IMR-90 (cell line): Measurements from ENCODE around the gene SGSH. TPM values are rescaled to one million over a fixed set of nuclear protein-coding genes. Genes with fewer than 3 reads are reported as not detected.

Experiments used
- ATAC-seq: fragments of 200-7000 bp; cut with Tn5 transposase; 2 replicates; pipeline ENCODE4 v1.9.1; 2020; ENCODE audit warnings: low read depth, mild to moderate bottlenecking, moderate library complexity
- BruUV-seq: library from RNA; stranded (reverse); fragments of 400-500 nt; replicated peaks from 2 replicates; lab custom pipeline; 2021; lab: Mats Ljungman, UMichigan
- CTCF ChIA-PET: fragments of 300-600 bp; formaldehyde crosslinking; extraction: SDS; loops from one replicate; lab custom pipeline; 2021; ENCODE audit warnings: antibody characterized with exemption; lab: Yijun Ruan, JAX
- POLR2A ChIA-PET: fragments of 300-600 bp; sonication (Branson Sonifier 250); formaldehyde crosslinking; loops from one replicate; lab custom pipeline; 2022; ENCODE audit warnings: antibody characterized with exemption; ENCODE audit not compliant: unreplicated experiment; lab: Charles Lee
- DNase-seq: peaks from one replicate; pipeline ENCODE4 v3.0.0; 2013
- H2AFZ ChIP-seq: replicated peaks from 2 replicates; pipeline ENCODE3; 2013; ENCODE audit warnings: low read length, mild to moderate bottlenecking; ENCODE audit not compliant: poor library complexity
- H2AK5ac ChIP-seq: 2 replicates; pipeline ENCODE4 v1.6.1; 2013; ENCODE audit warnings: low read depth, low read length, inconsistent platforms
- H2AK9ac ChIP-seq: replicated peaks from 2 replicates; pipeline ENCODE3; 2013; ENCODE audit warnings: mild to moderate bottlenecking, low read depth, low read length, moderate library complexity; ENCODE audit not compliant: poor library complexity
- H2BK120ac ChIP-seq: 2 replicates; pipeline ENCODE4 v1.6.1; 2013; ENCODE audit warnings: low read depth, low read length, inconsistent platforms
- H2BK15ac ChIP-seq: 3 replicates; pipeline ENCODE4 v1.6.1; 2013; ENCODE audit warnings: low read depth, low read length, inconsistent platforms
- H2BK20ac ChIP-seq: 2 replicates; pipeline ENCODE4 v1.6.1; 2013; ENCODE audit warnings: low read depth, mild to moderate bottlenecking, inconsistent platforms, low read length, moderate library complexity
- H2BK5ac ChIP-seq: 2 replicates; pipeline ENCODE4 v1.6.1; 2013; ENCODE audit warnings: mild to moderate bottlenecking, low read depth, low read length, inconsistent platforms; ENCODE audit not compliant: poor library complexity, severe bottlenecking
- H3K14ac ChIP-seq: replicated peaks from 2 replicates; pipeline ENCODE4 v1.6.1; 2013; ENCODE audit warnings: low read depth, low read length, inconsistent platforms
- H3K18ac ChIP-seq: 2 replicates; pipeline ENCODE4 v1.6.1; 2013; ENCODE audit warnings: low read depth, low read length, control low read depth
- H3K23ac ChIP-seq: 2 replicates; pipeline ENCODE4 v1.6.1; 2013; ENCODE audit warnings: low read depth, low read length, inconsistent platforms
- H3K27ac ChIP-seq: 2 replicates; pipeline ENCODE4 v1.5.1; 2013; ENCODE audit warnings: mild to moderate bottlenecking, control low read depth, low read length; ENCODE audit not compliant: insufficient read depth
- H3K27me3 ChIP-seq: 2 replicates; pipeline ENCODE4 v1.6.1; 2013; ENCODE audit warnings: low read length; ENCODE audit not compliant: control insufficient read depth, insufficient read depth
- H3K36me3 ChIP-seq: 2 replicates; pipeline ENCODE4 v1.6.1; 2013; ENCODE audit warnings: low read length, mixed read lengths; ENCODE audit not compliant: control insufficient read depth, insufficient read depth
- H3K4ac ChIP-seq: 2 replicates; pipeline ENCODE4 v1.6.1; 2013; ENCODE audit warnings: low read depth, low read length, inconsistent platforms
- H3K4me1 ChIP-seq: 2 replicates; pipeline ENCODE4 v1.6.1; 2013; ENCODE audit warnings: low read length, mixed read lengths; ENCODE audit not compliant: control insufficient read depth, insufficient read depth
- H3K4me2 ChIP-seq: 2 replicates; pipeline ENCODE4 v1.6.1; 2013; ENCODE audit warnings: low read depth, mild to moderate bottlenecking, control low read depth, low read length, moderate library complexity
- H3K4me3 ChIP-seq: 2 replicates; pipeline ENCODE4 v1.5.1; 2013; ENCODE audit warnings: low read depth, mild to moderate bottlenecking, control low read depth, low read length, moderate library complexity; ENCODE audit not compliant: insufficient read depth
- H3K56ac ChIP-seq: 2 replicates; pipeline ENCODE4 v1.6.1; 2013; ENCODE audit warnings: low read length, inconsistent platforms; ENCODE audit not compliant: insufficient read depth; ENCODE audit errors: extremely low read depth
- H3K79me1 ChIP-seq, 2 experiments: 2 replicates each; pipeline ENCODE4 v1.6.1; 2013; ENCODE audit warnings: low read length in 2 of 2, inconsistent platforms in 1 of 2, low read depth in 1 of 2
- H3K9ac ChIP-seq: 2 replicates; pipeline ENCODE4 v1.6.1; 2013; ENCODE audit warnings: low read depth, low read length, control low read depth
- H3K9me1 ChIP-seq: 2 replicates; pipeline ENCODE4 v1.6.1; 2013; ENCODE audit warnings: low read length, inconsistent platforms; ENCODE audit not compliant: insufficient read depth
- H3K9me3 ChIP-seq: 2 replicates; pipeline ENCODE4 v1.6.1; 2013; ENCODE audit warnings: low read length; ENCODE audit not compliant: control insufficient read depth, insufficient read depth
- H4K20me1 ChIP-seq: 2 replicates; pipeline ENCODE4 v1.6.1; 2013; ENCODE audit warnings: low read length, inconsistent platforms; ENCODE audit not compliant: insufficient read depth
- H4K5ac ChIP-seq: 2 replicates; pipeline ENCODE4 v1.6.1; 2013; ENCODE audit warnings: mild to moderate bottlenecking, low read depth, low read length, control low read depth
- H4K8ac ChIP-seq, 2 experiments: 2 replicates each; pipeline ENCODE4 v1.6.1; 2013; ENCODE audit warnings: low read depth in 2 of 2, low read length in 2 of 2, control low read depth in 1 of 2, inconsistent platforms in 1 of 2
- H4K91ac ChIP-seq: 2 replicates; pipeline ENCODE4 v1.6.1; 2013; ENCODE audit warnings: low read depth, low read length, inconsistent platforms; ENCODE audit not compliant: insufficient read depth
- BHLHE40 ChIP-seq: fragments of 150-350 bp; IDR thresholded peaks from 2 replicates; pipeline ENCODE4 v1.6.1; 2016; ENCODE audit warnings: mild to moderate bottlenecking, low read depth, low read length
- CEBPB ChIP-seq: IDR thresholded peaks from 2 replicates; pipeline ENCODE4 v1.6.1; 2012; ENCODE audit warnings: low read depth, low read length, improper control_type of control experiment
- CHD1 ChIP-seq: IDR thresholded peaks from 2 replicates; pipeline ENCODE4 v1.6.1; 2012; ENCODE audit warnings: low read depth, low read length, improper control_type of control experiment
- FOS ChIP-seq: fragments of 150-350 bp; IDR thresholded peaks from 2 replicates; pipeline ENCODE4 v1.6.1; 2016; ENCODE audit warnings: low read depth, low read length
- MAFK ChIP-seq: IDR thresholded peaks from 2 replicates; pipeline ENCODE4 v1.6.1; 2012; ENCODE audit warnings: low read depth, low read length, improper control_type of control experiment
- MAZ ChIP-seq: IDR thresholded peaks from 2 replicates; pipeline ENCODE4 v1.6.1; 2012; ENCODE audit warnings: low read depth, mild to moderate bottlenecking, low read length, improper control_type of control experiment, moderate library complexity, borderline replicate concordance
- MXI1 ChIP-seq: IDR thresholded peaks from 2 replicates; pipeline ENCODE4 v1.6.1; 2012; ENCODE audit warnings: low read depth, mild to moderate bottlenecking, low read length, moderate library complexity, borderline replicate concordance
- NFE2L2 ChIP-seq: fragments of 150-350 bp; IDR thresholded peaks from 2 replicates; pipeline ENCODE4 v1.6.1; 2016; ENCODE audit warnings: low read depth, mild to moderate bottlenecking, low read length
- POLR2A ChIP-seq: IDR thresholded peaks from 2 replicates; pipeline ENCODE4 v1.6.1; 2012; ENCODE audit warnings: mild to moderate bottlenecking, low read depth, low read length
- RAD21 ChIP-seq: IDR thresholded peaks from 2 replicates; pipeline ENCODE4 v1.6.1; 2012; ENCODE audit warnings: low read length, improper control_type of control experiment
- RCOR1 ChIP-seq: IDR thresholded peaks from 2 replicates; pipeline ENCODE4 v1.6.1; 2012; ENCODE audit warnings: mild to moderate bottlenecking, low read length, improper control_type of control experiment; ENCODE audit not compliant: insufficient replicate concordance
- RFX5 ChIP-seq: IDR thresholded peaks from 2 replicates; pipeline ENCODE4 v1.8.0; 2012; ENCODE audit warnings: low read depth, mild to moderate bottlenecking, low read length, moderate library complexity
- SMC3 ChIP-seq: fragments of 150-350 bp; IDR thresholded peaks from 2 replicates; pipeline ENCODE4 v1.6.1; 2016; ENCODE audit warnings: low read depth, mild to moderate bottlenecking, antibody characterized with exemption, low read length, moderate library complexity
- WGBS, 2 experiments: methylation state at CpG; one replicate each; pipeline versions ENCODE4 v1.1.5 to v1.1.7; 2013; ENCODE audit warnings: missing lambda C conversion rate in 2 of 2; ENCODE audit not compliant: insufficient read length in 1 of 2; ENCODE audit errors: extremely low coverage in 2 of 2; 5-methylcytosine and 5-hydroxymethylcytosine counted together
- dilution Hi-C: fragments of 300-500 bp; cut with HindIII; formaldehyde crosslinking; loops from one replicate; pipeline ENCODE4 v1.14.3; 2018; ENCODE audit warnings: low sequenced_read_pairs; ENCODE audit not compliant: unreplicated experiment
- in situ Hi-C: fragments of 300-500 bp; cut with MboI; formaldehyde crosslinking; loops from 3 replicates; pipeline ENCODE4 v1.14.3; 2019; ENCODE audit warnings: low sequenced_read_pairs, inconsistent platforms, mixed read lengths
- intact Hi-C: fragments of 100-400 bp; cut with micrococcal nuclease; formaldehyde crosslinking; loops from 2 replicates; pipeline ENCODE4 v1.10.0; 2022
- polyA plus RNA-seq, 3 experiments: library from polyadenylated mRNA; depleted of rRNA; stranded (reverse); fragments of >200 nt; gene quantifications; 2 replicates each; pipeline ENCODE4 v1.2.3, GENCODE V29; 2012; ENCODE audit warnings: low replicate concordance in 1 of 3
- total RNA-seq: library from RNA; depleted of rRNA; stranded (reverse); fragments of >200 nt; gene quantifications from 2 replicates; pipeline ENCODE4 v1.2.3, GENCODE V29; 2012
- TF ChIP-seq, protein P1 (sequence below): conservative IDR thresholded peaks from 2 replicates; pipeline ENCODE4 v1.5.1; 2012; ENCODE audit warnings: mild to moderate bottlenecking, low read depth, low read length, improper control_type of control experiment
- TF ChIP-seq, protein P2 (sequence below): fragments of 150-350 bp; IDR thresholded peaks from 2 replicates; pipeline ENCODE4 v1.6.1; 2017; ENCODE audit warnings: mild to moderate bottlenecking, antibody characterized with exemption, low read length, low read depth
- TF ChIP-seq, protein P3 (sequence below): fragments of 150-350 bp; IDR thresholded peaks from 2 replicates; pipeline ENCODE4 v1.6.1; 2016; ENCODE audit warnings: low read depth, mild to moderate bottlenecking, low read length, moderate library complexity, borderline replicate concordance

Gene SGSH
- total and polyA plus RNA-seq, 2 of the 4 experiments (the other 2 are of a cell fraction): 3.0 to 41.5 TPM

DNA sequence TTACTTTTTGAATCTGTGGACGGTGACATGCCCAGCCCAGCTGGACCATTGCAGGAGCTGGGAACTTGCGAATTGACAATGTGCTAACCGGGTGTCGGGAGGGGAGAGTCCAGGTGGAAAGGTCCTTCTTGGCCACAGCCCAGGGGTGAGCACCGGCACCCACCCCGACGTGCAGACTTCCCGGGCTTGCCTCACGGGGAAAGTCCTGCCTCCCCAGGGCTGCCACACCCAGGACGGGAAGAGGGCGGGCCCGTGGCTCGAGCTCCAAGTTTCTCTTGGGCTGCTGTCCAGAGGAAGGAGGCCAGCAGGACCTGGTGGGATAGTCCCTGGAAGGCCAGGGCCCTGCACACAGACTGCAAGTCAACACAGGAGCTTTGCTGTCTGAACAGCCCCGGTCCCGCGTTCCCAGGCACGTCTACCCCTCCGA is 32.6 kb downstream of the SGSH start:
- ATAC-seq (peak; percentile 59), DNase-seq (no peak)
- Histone ChIP-seq H4K91ac (no peak overlapping the region; the same call in 1 of the 2 replicates), H2AFZ (peak overlapping the region; percentile 36), H2BK120ac (no peak overlapping the region), H3K27me3 (peaks cover 24% of the 10 kb centered on the region), H3K9me3 (no peaks in the 10 kb centered on the region), H3K9ac (no peak overlapping the region), H3K4me1 (peaks cover 6% of the 10 kb centered on the region), H3K4me3 (no peak overlapping the region; the same call in 1 of the 2 replicates), H3K23ac (no peak overlapping the region), H2AK5ac (no peak overlapping the region), H2BK5ac (no peak overlapping the region), H2BK15ac (no peak overlapping the region), H2BK20ac (no peak overlapping the region), H3K4me2 (peak overlapping the region; percentile 53; the same call in 1 of the 2 replicates), H3K27ac (no peak overlapping the region), H4K5ac (no peak overlapping the region), H2AK9ac (no peak overlapping the region), H3K36me3 (no peaks in the 10 kb centered on the region), H4K8ac (peak overlapping the region in 1 of 2 experiments; percentile 29; a peak in 1 of 4 replicates), H4K20me1 (no peaks in the 10 kb centered on the region), H3K4ac (0 out of 2 replicates have a peak overlapping the region, but pooled peaks have one; percentile 40), H3K9me1 (no peaks in the 10 kb centered on the region; the same call in 1 of the 2 replicates), H3K14ac (no peak overlapping the region), H3K56ac (no peak overlapping the region), H3K18ac (peak overlapping the region; percentile 10; the same call in 1 of the 2 replicates), H3K79me1 (no peaks in the 10 kb centered on the region)
- intact Hi-C loops: no loop called here
- dilution Hi-C loops: no loop called here
- WGBS, 2 experiments: 60% methylated on average over 1 of the region's 18 CpGs; no CpG with 5 or more reads in 1 of the 2 experiments
- in situ Hi-C loops: no loop called here
- CTCF ChIA-PET: interaction anchor here (1.2 kb wide), 1 partner anchor 9 kb away, joined by 3 read pairs; no protein-coding TSS in a partner anchor
- TF ChIP-seq NFE2L2 (no peak), CHD1 (no peak), MAZ (no peak), FOS (no peak), POLR2A (no peak), SMC3 (no peak), CEBPB (no peak), RCOR1 (no peak), RAD21 (no peak), RFX5 (no peak), BHLHE40 (no peak), MAFK (no peak), MXI1 (no peak)
- TF ChIP-seq, protein P1, sequence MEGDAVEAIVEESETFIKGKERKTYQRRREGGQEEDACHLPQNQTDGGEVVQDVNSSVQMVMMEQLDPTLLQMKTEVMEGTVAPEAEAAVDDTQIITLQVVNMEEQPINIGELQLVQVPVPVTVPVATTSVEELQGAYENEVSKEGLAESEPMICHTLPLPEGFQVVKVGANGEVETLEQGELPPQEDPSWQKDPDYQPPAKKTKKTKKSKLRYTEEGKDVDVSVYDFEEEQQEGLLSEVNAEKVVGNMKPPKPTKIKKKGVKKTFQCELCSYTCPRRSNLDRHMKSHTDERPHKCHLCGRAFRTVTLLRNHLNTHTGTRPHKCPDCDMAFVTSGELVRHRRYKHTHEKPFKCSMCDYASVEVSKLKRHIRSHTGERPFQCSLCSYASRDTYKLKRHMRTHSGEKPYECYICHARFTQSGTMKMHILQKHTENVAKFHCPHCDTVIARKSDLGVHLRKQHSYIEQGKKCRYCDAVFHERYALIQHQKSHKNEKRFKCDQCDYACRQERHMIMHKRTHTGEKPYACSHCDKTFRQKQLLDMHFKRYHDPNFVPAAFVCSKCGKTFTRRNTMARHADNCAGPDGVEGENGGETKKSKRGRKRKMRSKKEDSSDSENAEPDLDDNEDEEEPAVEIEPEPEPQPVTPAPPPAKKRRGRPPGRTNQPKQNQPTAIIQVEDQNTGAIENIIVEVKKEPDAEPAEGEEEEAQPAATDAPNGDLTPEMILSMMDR: no peak
- TF ChIP-seq, protein P2, sequence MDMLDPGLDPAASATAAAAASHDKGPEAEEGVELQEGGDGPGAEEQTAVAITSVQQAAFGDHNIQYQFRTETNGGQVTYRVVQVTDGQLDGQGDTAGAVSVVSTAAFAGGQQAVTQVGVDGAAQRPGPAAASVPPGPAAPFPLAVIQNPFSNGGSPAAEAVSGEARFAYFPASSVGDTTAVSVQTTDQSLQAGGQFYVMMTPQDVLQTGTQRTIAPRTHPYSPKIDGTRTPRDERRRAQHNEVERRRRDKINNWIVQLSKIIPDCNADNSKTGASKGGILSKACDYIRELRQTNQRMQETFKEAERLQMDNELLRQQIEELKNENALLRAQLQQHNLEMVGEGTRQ: no peak
- TF ChIP-seq, protein P3, sequence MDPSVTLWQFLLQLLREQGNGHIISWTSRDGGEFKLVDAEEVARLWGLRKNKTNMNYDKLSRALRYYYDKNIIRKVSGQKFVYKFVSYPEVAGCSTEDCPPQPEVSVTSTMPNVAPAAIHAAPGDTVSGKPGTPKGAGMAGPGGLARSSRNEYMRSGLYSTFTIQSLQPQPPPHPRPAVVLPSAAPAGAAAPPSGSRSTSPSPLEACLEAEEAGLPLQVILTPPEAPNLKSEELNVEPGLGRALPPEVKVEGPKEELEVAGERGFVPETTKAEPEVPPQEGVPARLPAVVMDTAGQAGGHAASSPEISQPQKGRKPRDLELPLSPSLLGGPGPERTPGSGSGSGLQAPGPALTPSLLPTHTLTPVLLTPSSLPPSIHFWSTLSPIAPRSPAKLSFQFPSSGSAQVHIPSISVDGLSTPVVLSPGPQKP: no peak
- no TSS peak for BruUV-seq
- POLR2A ChIA-PET: interaction anchor here (1.1 kb wide), 1 partner anchor 9 kb away, joined by 3 read pairs; no protein-coding TSS in a partner anchor
